ENCODE results near the gene FGR.

DNA sequence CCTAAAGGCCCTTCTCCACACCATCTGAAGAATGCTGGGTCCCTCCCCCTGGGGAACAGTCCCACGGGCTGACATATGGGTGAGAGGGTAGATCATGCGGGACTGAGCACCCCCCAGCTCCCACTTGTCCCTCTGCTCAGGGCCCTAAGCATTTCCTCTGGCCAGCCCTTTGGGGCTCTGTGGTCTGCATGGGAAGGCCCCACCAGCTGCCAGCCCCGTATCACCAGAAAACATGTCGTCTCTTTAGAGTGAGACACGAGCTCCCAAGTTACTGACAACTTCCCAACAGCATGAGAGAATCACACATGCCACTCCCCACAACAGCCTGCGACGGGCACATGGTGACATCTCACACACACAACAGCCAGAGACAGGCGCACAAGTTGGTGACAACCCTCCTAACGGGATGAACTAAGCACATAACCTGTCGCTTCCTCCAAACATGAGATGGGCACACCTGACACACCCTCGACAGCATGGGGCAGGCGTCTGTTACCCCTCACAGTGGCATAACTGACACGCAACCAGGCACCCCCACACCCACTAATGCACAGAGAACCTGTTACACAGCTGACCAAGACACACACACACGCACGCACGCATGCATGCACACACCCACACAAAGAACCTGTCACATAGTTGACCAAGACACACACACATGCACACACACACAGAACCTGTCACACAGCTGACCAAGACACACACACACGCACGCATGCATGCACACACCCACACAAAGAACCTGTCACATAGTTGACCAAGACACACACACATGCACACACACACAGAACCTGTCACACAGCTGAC is 72.2 kb downstream of the FGR start:
- TF ChIP-seq, protein P1, sequence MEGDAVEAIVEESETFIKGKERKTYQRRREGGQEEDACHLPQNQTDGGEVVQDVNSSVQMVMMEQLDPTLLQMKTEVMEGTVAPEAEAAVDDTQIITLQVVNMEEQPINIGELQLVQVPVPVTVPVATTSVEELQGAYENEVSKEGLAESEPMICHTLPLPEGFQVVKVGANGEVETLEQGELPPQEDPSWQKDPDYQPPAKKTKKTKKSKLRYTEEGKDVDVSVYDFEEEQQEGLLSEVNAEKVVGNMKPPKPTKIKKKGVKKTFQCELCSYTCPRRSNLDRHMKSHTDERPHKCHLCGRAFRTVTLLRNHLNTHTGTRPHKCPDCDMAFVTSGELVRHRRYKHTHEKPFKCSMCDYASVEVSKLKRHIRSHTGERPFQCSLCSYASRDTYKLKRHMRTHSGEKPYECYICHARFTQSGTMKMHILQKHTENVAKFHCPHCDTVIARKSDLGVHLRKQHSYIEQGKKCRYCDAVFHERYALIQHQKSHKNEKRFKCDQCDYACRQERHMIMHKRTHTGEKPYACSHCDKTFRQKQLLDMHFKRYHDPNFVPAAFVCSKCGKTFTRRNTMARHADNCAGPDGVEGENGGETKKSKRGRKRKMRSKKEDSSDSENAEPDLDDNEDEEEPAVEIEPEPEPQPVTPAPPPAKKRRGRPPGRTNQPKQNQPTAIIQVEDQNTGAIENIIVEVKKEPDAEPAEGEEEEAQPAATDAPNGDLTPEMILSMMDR (IDR thresholded peaks at IDR 0.05): no peak
- TF ChIP-seq POLR2A (IDR thresholded peaks at IDR 0.05): no peak
